ENCODE measurements around the gene ZNF346. TPM values are rescaled to one million over a fixed set of nuclear protein-coding genes. Genes with fewer than 3 reads are reported as not detected.

The ZNF346 gene
- total and polyA plus RNA-seq, 2 of the 13 experiments (the other 11 are each of a cell fraction or from before 2014, with no cell fraction given): 8.6 to 19.4 TPM

GRCh38 chr5:177094224-177095087 is 72.0 kb downstream of the ZNF346 start (continued):
- TF ChIP-seq TRIM22 (IDR thresholded peaks at IDR 0.05): no peak
- no peak for TF ChIP-seq SRSF9 (IDR thresholded peaks at IDR 0.05; ENCODE audit: borderline replicate concordance, insufficient read depth, low read depth, low read length, poor library complexity, severe bottlenecking)
- TF ChIP-seq ZNF510 (CRISPR knock-in tag; IDR thresholded peaks at IDR 0.05; ENCODE audit: low read depth): no peak
- 0 out of 2 replicates have a peak, but pooled peaks have one; percentile 41 for TF ChIP-seq IKZF5 (CRISPR knock-in tag; IDR thresholded peaks at IDR 0.05)
- TF ChIP-seq FOXA3 (CRISPR knock-in tag; IDR thresholded peaks at IDR 0.05): peak; percentile 56
- no peak for TF ChIP-seq ZNF563 (CRISPR knock-in tag; IDR thresholded peaks at IDR 0.05)
- TF ChIP-seq CENPT (CRISPR knock-in tag; IDR thresholded peaks at IDR 0.05; ENCODE audit: low read depth): no peak
- peak; percentile 49; the same call in 1 of the 2 replicates for TF ChIP-seq POLR2AphosphoS5 (IDR thresholded peaks at IDR 0.05; ENCODE audit: low read depth, low read length)
- no peak; the same call in 1 of the 2 replicates for TF ChIP-seq ZNF143 (CRISPR knock-in tag; IDR thresholded peaks at IDR 0.05)
- 0 out of 2 replicates have a peak, but pooled peaks have one; percentile 25 for TF ChIP-seq ZNF343 (CRISPR knock-in tag; IDR thresholded peaks at IDR 0.05)
- TF ChIP-seq SIX1 (CRISPR knock-in tag; IDR thresholded peaks at IDR 0.05; ENCODE audit: borderline replicate concordance): no peak
- no peak for TF ChIP-seq ZNF549 (CRISPR knock-in tag; IDR thresholded peaks at IDR 0.05)
- TF ChIP-seq IKZF4 (CRISPR knock-in tag; IDR thresholded peaks at IDR 0.05; ENCODE audit: borderline replicate concordance, low read depth, not compliant biosample characterization): no peak
- TF ChIP-seq ZNF281 (CRISPR knock-in tag; IDR thresholded peaks at IDR 0.05; ENCODE audit: borderline replicate concordance): peak; percentile 85; the same call in 1 of the 2 replicates
- 0 out of 2 replicates have a peak, but pooled peaks have one; percentile 4 for TF ChIP-seq ZNF740 (CRISPR knock-in tag; IDR thresholded peaks at IDR 0.05)
- TF ChIP-seq ZBTB33 (CRISPR knock-in tag; IDR thresholded peaks at IDR 0.05): peak; percentile 86
- peak; percentile 57 for TF ChIP-seq ZNF691 (CRISPR knock-in tag; IDR thresholded peaks at IDR 0.05; ENCODE audit: borderline replicate concordance, low read depth)
- TF ChIP-seq HDAC2 (CRISPR knock-in tag; IDR thresholded peaks at IDR 0.05): peak; percentile 43; the same call in 1 of the 2 replicates
